H9 (cell line): ENCODE measurements around the gene ERO1B. TPM values are rescaled to one million over a fixed set of nuclear protein-coding genes. Genes with fewer than 3 reads are reported as not detected.

Experiments
- DNase-seq: peaks from one replicate; pipeline ENCODE4 v3.0.0-alpha.2; 2017
- H2AFZ ChIP-seq: one replicate; pipeline ENCODE4 v1.6.1; 2013; ENCODE audit warnings: mild to moderate bottlenecking, low read length, control low read depth, moderate library complexity
- H2AK5ac ChIP-seq: 2 replicates; pipeline ENCODE4 v1.6.1; 2013; ENCODE audit warnings: low read length, control low read depth, mixed read lengths; ENCODE audit not compliant: insufficient read length
- H2BK120ac ChIP-seq: one replicate; pipeline ENCODE4 v1.6.1; 2013; ENCODE audit warnings: low read depth, mild to moderate bottlenecking, low read length, control low read depth, inconsistent platforms; ENCODE audit not compliant: poor library complexity, severe bottlenecking
- H2BK12ac ChIP-seq: 2 replicates; pipeline ENCODE4 v1.6.1; 2013; ENCODE audit warnings: low read length, control low read depth, mixed read lengths, low read depth; ENCODE audit not compliant: insufficient read length
- H2BK15ac ChIP-seq: 2 replicates; pipeline ENCODE4 v1.6.1; 2013; ENCODE audit warnings: low read depth, low read length, control low read depth
- H2BK20ac ChIP-seq: one replicate; pipeline ENCODE4 v1.6.1; 2013; ENCODE audit warnings: low read depth, mild to moderate bottlenecking, low read length, control low read depth, inconsistent platforms; ENCODE audit not compliant: poor library complexity, severe bottlenecking
- H2BK5ac ChIP-seq: 2 replicates; pipeline ENCODE4 v1.6.1; 2013; ENCODE audit warnings: low read length, control low read depth, mixed read lengths; ENCODE audit not compliant: insufficient read length
- H3K14ac ChIP-seq: 2 replicates; pipeline ENCODE4 v1.6.1; 2013; ENCODE audit warnings: low read length, control low read depth; ENCODE audit not compliant: insufficient read depth
- H3K18ac ChIP-seq: 2 replicates; pipeline ENCODE4 v1.6.1; 2013; ENCODE audit warnings: low read depth, mild to moderate bottlenecking, mixed read lengths, low read length, control low read depth; ENCODE audit not compliant: insufficient read length
- H3K23ac ChIP-seq: 2 replicates; pipeline ENCODE4 v1.6.1; 2013; ENCODE audit warnings: low read length, control low read depth, mixed read lengths, low read depth; ENCODE audit not compliant: insufficient read length
- H3K23me2 ChIP-seq: 2 replicates; pipeline ENCODE4 v1.6.1; 2013; ENCODE audit warnings: low read depth, mild to moderate bottlenecking, mixed read lengths, low read length, control low read depth; ENCODE audit not compliant: insufficient read length, poor library complexity, severe bottlenecking
- H3K27ac ChIP-seq: 2 replicates; pipeline ENCODE4 v1.5.1; 2013; ENCODE audit warnings: low read length, control low read depth, mixed read lengths, low read depth; ENCODE audit not compliant: insufficient read length
- H3K27me3 ChIP-seq: 2 replicates; pipeline ENCODE4 v1.6.1; 2013; ENCODE audit warnings: low read length, control low read depth, inconsistent platforms; ENCODE audit not compliant: insufficient read depth
- H3K4ac ChIP-seq: 2 replicates; pipeline ENCODE4 v1.6.1; 2013; ENCODE audit warnings: low read depth, mild to moderate bottlenecking, control low read depth, inconsistent platforms, low read length, moderate library complexity
- H3K4me1 ChIP-seq: 2 replicates; pipeline ENCODE4 v1.6.1; 2013; ENCODE audit warnings: low read length, control low read depth, inconsistent platforms; ENCODE audit not compliant: insufficient read depth
- H3K4me2 ChIP-seq: 2 replicates; pipeline ENCODE4 v1.6.1; 2013; ENCODE audit warnings: low read length, control low read depth, mixed read lengths; ENCODE audit not compliant: insufficient read length, insufficient read depth
- H3K56ac ChIP-seq: 2 replicates; pipeline ENCODE4 v1.6.1; 2013; ENCODE audit warnings: low read depth, mild to moderate bottlenecking, mixed read lengths, low read length, control low read depth; ENCODE audit not compliant: insufficient read length
- H3K79me1 ChIP-seq: 2 replicates; pipeline ENCODE4 v1.6.1; 2013; ENCODE audit warnings: low read depth, mild to moderate bottlenecking, moderate library complexity, low read length, control low read depth, inconsistent platforms; ENCODE audit not compliant: insufficient read depth, poor library complexity, severe bottlenecking
- H3K79me2 ChIP-seq: 2 replicates; pipeline ENCODE4 v1.6.1; 2013; ENCODE audit warnings: low read length, control low read depth, inconsistent platforms; ENCODE audit not compliant: insufficient read depth
- H3K9ac ChIP-seq: 2 replicates; pipeline ENCODE4 v1.6.1; 2013; ENCODE audit warnings: low read length, control low read depth, mixed read lengths; ENCODE audit not compliant: insufficient read length; ENCODE audit errors: extremely low read depth
- H3K9me3 ChIP-seq: one replicate; pipeline ENCODE4 v1.6.1; 2013; ENCODE audit warnings: low read depth, low read length, inconsistent platforms; ENCODE audit not compliant: control insufficient read depth
- H3T11ph ChIP-seq: one replicate; pipeline ENCODE4 v1.6.1; 2013; ENCODE audit warnings: mild to moderate bottlenecking, low read length, control low read depth, inconsistent platforms
- H4K20me1 ChIP-seq: one replicate; pipeline ENCODE4 v1.6.1; 2013; ENCODE audit not compliant: control insufficient read depth, insufficient read length, insufficient read depth
- H4K5ac ChIP-seq: 2 replicates; pipeline ENCODE4 v1.6.1; 2013; ENCODE audit warnings: low read depth, mild to moderate bottlenecking, mixed read lengths, low read length, control low read depth; ENCODE audit not compliant: insufficient read length
- H4K8ac ChIP-seq: replicated peaks from 2 replicates; pipeline ENCODE4 v1.6.1; 2013; ENCODE audit warnings: low read length, control low read depth, mixed read lengths, low read depth; ENCODE audit not compliant: insufficient read length
- H4K91ac ChIP-seq: 2 replicates; pipeline ENCODE4 v1.6.1; 2013; ENCODE audit warnings: low read depth, mild to moderate bottlenecking, moderate library complexity, mixed read lengths, low read length, control low read depth; ENCODE audit not compliant: insufficient read length
- H3K27ac Mint-ChIP-seq, 3 experiments: 2 replicates in 2 of 3; 3 replicates in 1 of 3; pipeline ENCODE4 v1.8.0; 2020 to 2021; ENCODE audit warnings: mixed read lengths in 3 of 3, mild to moderate bottlenecking in 1 of 3, moderate library complexity in 1 of 3
- H3K27me3 Mint-ChIP-seq: 2 replicates; pipeline ENCODE4 v1.8.0; 2021; ENCODE audit warnings: low read depth, mild to moderate bottlenecking, moderate library complexity, mixed read lengths
- H3K36me3 Mint-ChIP-seq, 3 experiments: 2 replicates in 2 of 3; 3 replicates in 1 of 3; pipeline ENCODE4 v1.8.0; 2020 to 2021; ENCODE audit warnings: low read depth in 3 of 3, mixed read lengths in 3 of 3; ENCODE audit not compliant: insufficient read depth in 1 of 3
- H3K4me1 Mint-ChIP-seq, 2 experiments: 2 replicates each; pipeline ENCODE4 v1.8.0; 2020; ENCODE audit warnings: mixed read lengths in 2 of 2
- H3K4me3 Mint-ChIP-seq, 2 experiments: 2 replicates in 1 of 2; 3 replicates in 1 of 2; pipeline ENCODE4 v1.8.0; 2020 to 2021; ENCODE audit warnings: mild to moderate bottlenecking in 2 of 2, mixed read lengths in 2 of 2, moderate library complexity in 1 of 2
- H3K9me3 Mint-ChIP-seq, 2 experiments: 2 replicates in 1 of 2; 3 replicates in 1 of 2; pipeline ENCODE4 v1.8.0; 2020; ENCODE audit warnings: mild to moderate bottlenecking in 2 of 2, mixed read lengths in 2 of 2, moderate library complexity in 1 of 2
- WGBS: extraction: QIAGEN DNeasy Blood & Tissue Kit; methylation state at CpG from one replicate; pipeline ENCODE4 v1.1.7; 2013; ENCODE audit warnings: missing lambda C conversion rate, low lambda C conversion rate, mixed read lengths; ENCODE audit not compliant: insufficient read length; ENCODE audit errors: extremely low coverage; 5-methylcytosine and 5-hydroxymethylcytosine counted together
- total RNA-seq: library from RNA; stranded (reverse); gene quantifications from 2 replicates; pipeline ENCODE4 v1.2.1, GENCODE V29; 2021
- TF ChIP-seq, protein P1 (sequence below): fragments of 200-600 bp; sonication (generic); conservative IDR thresholded peaks from 3 replicates; pipeline ENCODE4 v1.8.0; 2021; ENCODE audit warnings: antibody characterized with exemption, mild to moderate bottlenecking

The ERO1B gene
- total RNA-seq, 1 experiment from 2014 or later = 1.5 TPM

DNA sequence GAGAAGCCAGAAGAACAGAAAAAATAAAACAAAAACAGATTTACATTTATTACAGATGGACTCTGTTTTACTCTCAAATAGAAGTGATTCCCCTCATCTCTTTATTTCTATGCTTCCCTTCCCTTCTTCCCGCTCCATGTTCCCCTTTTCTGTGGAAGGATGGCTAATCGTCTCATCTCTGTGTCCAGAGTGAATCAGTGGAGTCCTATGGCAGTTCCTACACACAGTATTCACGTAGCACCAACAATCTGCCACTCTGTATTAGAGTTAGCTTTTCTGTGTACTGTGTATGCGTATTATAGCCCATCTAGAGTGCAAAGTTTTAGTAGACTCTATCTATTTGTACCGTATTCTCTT is 6.8 kb upstream of the ERO1B start:
- Mint-ChIP-seq H3K36me3 (no peaks in the 10 kb centered on the region; a peak in 1 of 7 replicates), H3K9me3 (no peaks in the 10 kb centered on the region), H3K4me1 (peaks cover 15 to 24% of the 10 kb centered on the region in 2 experiments), H3K4me3 (no peak overlapping the region), H3K27me3 (peaks cover 16% of the 10 kb centered on the region), H3K27ac (no peak overlapping the region)
- H2BK12ac ChIP-seq = no peak overlapping the region
- H3K79me1 ChIP-seq = no peaks in the 10 kb centered on the region
- H3K9ac ChIP-seq = no peak overlapping the region
- no peaks in the 10 kb centered on the region for H3K27me3 ChIP-seq
- H4K8ac ChIP-seq = no peak overlapping the region
- no peaks in the 10 kb centered on the region for H4K20me1 ChIP-seq
- no peak overlapping the region for H2BK5ac ChIP-seq
- no peak overlapping the region for H4K91ac ChIP-seq
- H3K79me2 ChIP-seq = no peaks in the 10 kb centered on the region
- no peak overlapping the region for H3K27ac ChIP-seq
- no peak overlapping the region for H2BK15ac ChIP-seq
- H3K4ac ChIP-seq = no peak overlapping the region
- H4K5ac ChIP-seq = no peak overlapping the region
- H2BK120ac ChIP-seq = no peak overlapping the region
- DNase-seq = no peak
- H3K23me2 ChIP-seq = no peaks in the 10 kb centered on the region
- no CpG with 5 or more reads among the region's 5 CpGs for WGBS
- H3K4me2 ChIP-seq = no peak overlapping the region
- H3K56ac ChIP-seq = no peak overlapping the region
- TF ChIP-seq, protein P1, sequence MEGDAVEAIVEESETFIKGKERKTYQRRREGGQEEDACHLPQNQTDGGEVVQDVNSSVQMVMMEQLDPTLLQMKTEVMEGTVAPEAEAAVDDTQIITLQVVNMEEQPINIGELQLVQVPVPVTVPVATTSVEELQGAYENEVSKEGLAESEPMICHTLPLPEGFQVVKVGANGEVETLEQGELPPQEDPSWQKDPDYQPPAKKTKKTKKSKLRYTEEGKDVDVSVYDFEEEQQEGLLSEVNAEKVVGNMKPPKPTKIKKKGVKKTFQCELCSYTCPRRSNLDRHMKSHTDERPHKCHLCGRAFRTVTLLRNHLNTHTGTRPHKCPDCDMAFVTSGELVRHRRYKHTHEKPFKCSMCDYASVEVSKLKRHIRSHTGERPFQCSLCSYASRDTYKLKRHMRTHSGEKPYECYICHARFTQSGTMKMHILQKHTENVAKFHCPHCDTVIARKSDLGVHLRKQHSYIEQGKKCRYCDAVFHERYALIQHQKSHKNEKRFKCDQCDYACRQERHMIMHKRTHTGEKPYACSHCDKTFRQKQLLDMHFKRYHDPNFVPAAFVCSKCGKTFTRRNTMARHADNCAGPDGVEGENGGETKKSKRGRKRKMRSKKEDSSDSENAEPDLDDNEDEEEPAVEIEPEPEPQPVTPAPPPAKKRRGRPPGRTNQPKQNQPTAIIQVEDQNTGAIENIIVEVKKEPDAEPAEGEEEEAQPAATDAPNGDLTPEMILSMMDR = no peak
- no peaks in the 10 kb centered on the region for H3K4me1 ChIP-seq
- H2AFZ ChIP-seq = no peak overlapping the region
- H3T11ph ChIP-seq = no peak overlapping the region
- H3K18ac ChIP-seq = no peak overlapping the region
- no peak overlapping the region for H2BK20ac ChIP-seq
- no peak overlapping the region for H3K23ac ChIP-seq
- H2AK5ac ChIP-seq = no peak overlapping the region
- H3K9me3 ChIP-seq = no peaks in the 10 kb centered on the region
- no peak overlapping the region for H3K14ac ChIP-seq
